ENCODE data around the gene NDUFS2. TPM values are rescaled to one million over a fixed set of nuclear protein-coding genes. Genes with fewer than 3 reads are reported as not detected.

The NDUFS2 gene
- polyA plus RNA-seq, 1 experiment, result 129 TPM

DNA sequence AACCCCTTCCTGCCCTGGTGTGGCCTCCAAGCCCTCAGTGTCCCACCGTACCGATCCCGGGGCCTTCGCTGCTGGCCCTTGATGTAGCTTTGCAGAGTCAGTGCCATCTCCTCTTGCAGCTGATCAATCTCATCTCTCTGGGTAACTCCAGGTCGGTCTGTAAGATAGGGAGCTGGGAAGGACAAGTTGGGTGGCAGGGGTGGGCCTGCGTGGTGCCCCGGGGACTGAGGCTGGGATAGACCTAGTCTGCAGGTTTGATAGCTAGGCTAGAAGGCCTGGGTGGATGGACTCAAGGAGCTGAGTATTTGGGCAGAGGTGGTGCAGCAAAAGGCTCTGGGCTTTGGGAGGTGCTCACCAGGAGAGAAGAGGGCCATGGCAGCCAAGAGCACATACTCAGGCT lies 28.6 kb downstream of the NDUFS2 start:
- ChIA-PET CTCF (interaction anchor here (0.7 to 10.0 kb wide), 8 partner anchors 18 to 151 kb away, joined by 3 to 159 read pairs (median 10); partner anchors contain the start of genes NDUFS2 and UFC1), POLR2A (no interaction called here)
- Histone ChIP-seq H3K27me3 (ENCODE audit: control insufficient read depth, insufficient read depth, low read length) (no peaks in the 10 kb centered on the region), H3K36me3 (ENCODE audit: control insufficient read depth, insufficient read depth, low read length) (peaks cover 6% of the 10 kb centered on the region), H3K4me3 (ENCODE audit: low read depth, low read length) (no peak overlapping the region)
- TF ChIP-seq, protein P1, sequence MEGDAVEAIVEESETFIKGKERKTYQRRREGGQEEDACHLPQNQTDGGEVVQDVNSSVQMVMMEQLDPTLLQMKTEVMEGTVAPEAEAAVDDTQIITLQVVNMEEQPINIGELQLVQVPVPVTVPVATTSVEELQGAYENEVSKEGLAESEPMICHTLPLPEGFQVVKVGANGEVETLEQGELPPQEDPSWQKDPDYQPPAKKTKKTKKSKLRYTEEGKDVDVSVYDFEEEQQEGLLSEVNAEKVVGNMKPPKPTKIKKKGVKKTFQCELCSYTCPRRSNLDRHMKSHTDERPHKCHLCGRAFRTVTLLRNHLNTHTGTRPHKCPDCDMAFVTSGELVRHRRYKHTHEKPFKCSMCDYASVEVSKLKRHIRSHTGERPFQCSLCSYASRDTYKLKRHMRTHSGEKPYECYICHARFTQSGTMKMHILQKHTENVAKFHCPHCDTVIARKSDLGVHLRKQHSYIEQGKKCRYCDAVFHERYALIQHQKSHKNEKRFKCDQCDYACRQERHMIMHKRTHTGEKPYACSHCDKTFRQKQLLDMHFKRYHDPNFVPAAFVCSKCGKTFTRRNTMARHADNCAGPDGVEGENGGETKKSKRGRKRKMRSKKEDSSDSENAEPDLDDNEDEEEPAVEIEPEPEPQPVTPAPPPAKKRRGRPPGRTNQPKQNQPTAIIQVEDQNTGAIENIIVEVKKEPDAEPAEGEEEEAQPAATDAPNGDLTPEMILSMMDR (IDR thresholded peaks at IDR 0.05; ENCODE audit: insufficient read depth, low read depth, low read length), result no peak
- DNase-seq (ENCODE audit: low read depth), result no peak

DNA sequence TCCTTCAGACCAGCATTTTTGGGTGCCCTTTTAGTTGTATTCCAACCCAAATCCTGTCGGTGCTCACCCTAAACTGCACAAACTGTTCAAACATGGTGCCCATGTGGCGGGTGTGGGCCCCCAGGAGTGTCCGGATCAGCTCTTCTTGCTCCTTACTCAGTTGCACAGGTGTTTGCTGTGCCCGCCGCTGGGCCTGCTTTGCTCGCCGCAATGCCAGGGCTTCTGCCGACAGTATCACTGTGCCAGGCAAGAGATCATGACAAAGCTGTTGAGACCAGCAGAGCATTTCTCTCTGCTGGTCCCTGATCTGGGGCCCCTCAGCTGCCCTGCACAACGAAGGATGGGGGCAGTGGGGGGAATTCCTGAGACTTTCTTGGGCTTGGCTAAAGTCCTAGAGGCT lies 30.9 kb downstream of the NDUFS2 start:
- DNase-seq (ENCODE audit: low read depth), result no peak
- TF ChIP-seq, protein P1 (IDR thresholded peaks at IDR 0.05; ENCODE audit: insufficient read depth, low read depth, low read length), result no peak
- peaks cover 6% of the 10 kb centered on the region for H3K36me3 ChIP-seq (ENCODE audit: control insufficient read depth, insufficient read depth, low read length)
- POLR2A ChIA-PET, result interaction anchor here (0.6 kb wide), 1 partner anchor 8 kb away, joined by 3 read pairs; no protein-coding TSS in a partner anchor
- CTCF ChIA-PET, result interaction anchor here (1.3 to 8.5 kb wide), 2 partner anchors 10 to 59 kb away, joined by 3 to 106 read pairs; no protein-coding TSS in a partner anchor
- H3K27me3 ChIP-seq (ENCODE audit: control insufficient read depth, insufficient read depth, low read length), result no peaks in the 10 kb centered on the region
- H3K4me3 ChIP-seq (ENCODE audit: low read depth, low read length), result no peak overlapping the region

DNA sequence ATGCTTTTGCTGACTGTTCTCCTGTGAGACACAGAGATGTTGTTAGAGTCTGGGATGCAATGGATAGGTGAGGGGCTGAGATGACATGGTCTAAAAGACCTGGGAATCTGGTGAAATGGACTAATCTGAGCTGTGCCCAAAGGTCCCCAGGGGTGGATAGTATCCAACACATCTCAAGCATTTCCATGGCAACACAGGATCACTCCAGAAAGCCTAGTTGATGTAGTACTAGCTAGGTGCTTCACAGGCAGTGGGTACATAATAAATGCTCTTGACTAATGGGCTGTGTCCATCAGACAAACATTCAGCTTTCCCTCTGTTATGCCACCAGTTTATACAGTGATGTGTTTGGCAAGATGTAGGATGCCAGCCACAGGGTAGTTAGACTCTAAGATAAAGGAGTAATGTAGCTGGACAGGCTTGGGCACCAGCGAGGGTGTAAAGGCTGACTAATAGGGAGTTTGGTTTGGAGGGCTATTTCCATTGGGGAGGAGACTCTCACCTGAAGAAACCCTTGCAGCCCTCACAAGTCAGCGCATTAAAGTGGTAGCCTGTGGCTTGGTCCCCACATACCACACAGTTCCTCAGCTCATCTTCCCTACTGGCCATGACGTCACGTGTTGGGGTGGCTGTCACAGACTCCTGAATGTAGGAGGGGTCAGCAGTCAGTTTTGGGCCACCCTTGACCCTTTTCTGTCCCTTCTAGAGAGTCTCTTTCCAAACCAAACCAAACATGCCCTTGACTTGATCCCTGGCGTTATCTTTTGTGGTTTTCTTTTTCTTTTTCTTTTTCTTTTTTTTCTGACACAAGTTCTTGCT lies 34.0 kb downstream of the NDUFS2 start:
- ChIA-PET CTCF (interaction anchor here (0.6 to 2.9 kb wide), 3 partner anchors 8 to 40 kb away, joined by 3 to 12 read pairs (median 3); no protein-coding TSS in a partner anchor), POLR2A (no interaction called here)
- no peaks in the 10 kb centered on the region for H3K27me3 ChIP-seq (ENCODE audit: control insufficient read depth, insufficient read depth, low read length)
- TF ChIP-seq, protein P1 (IDR thresholded peaks at IDR 0.05; ENCODE audit: insufficient read depth, low read depth, low read length), result no peak
- no peaks in the 10 kb centered on the region for H3K36me3 ChIP-seq (ENCODE audit: control insufficient read depth, insufficient read depth, low read length)
- no peak overlapping the region for H3K4me3 ChIP-seq (ENCODE audit: low read depth, low read length)
- no peak for DNase-seq (ENCODE audit: low read depth)

DNA sequence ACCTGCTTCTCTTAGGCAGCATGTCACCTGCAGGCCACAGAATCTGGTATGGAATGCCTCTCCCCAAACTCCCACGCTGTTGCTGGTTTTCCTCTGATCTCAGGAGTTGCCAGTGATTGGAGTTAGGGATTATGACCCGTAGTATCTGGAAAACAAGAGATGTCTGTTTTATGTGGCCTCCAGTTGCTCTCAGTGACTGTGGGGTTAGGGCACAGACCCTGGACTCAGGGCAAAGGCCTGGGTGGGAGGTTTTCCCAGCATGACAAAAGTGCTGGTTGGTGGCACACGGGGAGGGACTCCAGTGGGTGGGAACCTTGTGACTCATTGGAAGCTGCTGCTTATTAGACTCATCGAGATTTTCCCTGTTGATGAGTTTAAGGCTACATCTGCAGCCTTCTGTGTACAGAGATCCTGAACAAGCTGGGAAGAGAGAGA lies 35.9 kb downstream of the NDUFS2 start, which contains the start of gene NR1I3:
TSS of gene NR1I3 (minus strand) at position 165 of the 435 bp plus-strand sequence. CDS start 1,638 bp downstream, outside the sequence.
- ChIA-PET CTCF (interaction anchor here (1.7 to 3.1 kb wide), 4 partner anchors 8 to 54 kb away, joined by 5 to 16 read pairs (median 9); partner anchors contain the start of gene TOMM40L), POLR2A (no interaction called here)
- DNase-seq (ENCODE audit: low read depth), result no peak
- no peaks in the 10 kb centered on the region; the same call in 1 of the 2 replicates for H3K27me3 ChIP-seq (ENCODE audit: control insufficient read depth, insufficient read depth, low read length)
- H3K4me3 ChIP-seq (ENCODE audit: low read depth, low read length), result no peak within 1 kb of the TSS
- TF ChIP-seq, protein P1 (IDR thresholded peaks at IDR 0.05; ENCODE audit: insufficient read depth, low read depth, low read length), result no peak
- H3K36me3 ChIP-seq (ENCODE audit: control insufficient read depth, insufficient read depth, low read length), result no peaks in the 10 kb centered on the region

- Histone ChIP-seq H3K36me3 (ENCODE audit: control insufficient read depth, insufficient read depth, low read length) (no peaks in the 10 kb centered on the region), H3K4me3 (ENCODE audit: low read depth, low read length) (no peak overlapping the region), H3K27me3 (ENCODE audit: control insufficient read depth, insufficient read depth, low read length) (no peaks in the 10 kb centered on the region; the same call in 1 of the 2 replicates)
- no peak for DNase-seq (ENCODE audit: low read depth)
- ChIA-PET POLR2A (no interaction called here), CTCF (interaction anchor here (1.7 to 1.8 kb wide), 2 partner anchors 12 to 15 kb away, joined by 5 to 7 read pairs; no protein-coding TSS in a partner anchor)
- TF ChIP-seq, protein P1 (IDR thresholded peaks at IDR 0.05; ENCODE audit: insufficient read depth, low read depth, low read length), result no peak
These were observed 39.5 kb downstream of the NDUFS2 start for GRCh38 chr1:161241682-161242081.
